ENCODE measurements around the gene CCDC82.

The CCDC82 gene

DNA sequence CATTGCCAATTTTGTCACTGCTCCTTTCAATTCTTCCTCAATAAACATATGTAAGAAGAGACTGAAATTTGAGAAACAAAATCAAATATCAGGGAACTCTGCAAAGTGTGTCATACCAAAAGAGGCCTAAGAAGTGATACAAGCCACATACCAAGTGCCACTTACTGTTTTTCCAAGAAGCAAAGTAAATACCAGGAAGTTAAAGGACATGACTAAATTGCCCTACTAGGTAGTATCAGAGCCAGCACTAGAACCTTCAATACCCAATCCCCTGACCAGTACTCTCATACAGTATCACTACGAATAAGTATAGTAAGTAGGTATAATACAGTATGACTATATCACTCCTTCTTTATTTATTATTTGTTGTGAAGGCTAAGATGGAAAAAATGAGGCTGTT is 60.3 kb downstream of the CCDC82 start:
- DNase-seq (ENCODE audit: low spot score) = no peak

DNA sequence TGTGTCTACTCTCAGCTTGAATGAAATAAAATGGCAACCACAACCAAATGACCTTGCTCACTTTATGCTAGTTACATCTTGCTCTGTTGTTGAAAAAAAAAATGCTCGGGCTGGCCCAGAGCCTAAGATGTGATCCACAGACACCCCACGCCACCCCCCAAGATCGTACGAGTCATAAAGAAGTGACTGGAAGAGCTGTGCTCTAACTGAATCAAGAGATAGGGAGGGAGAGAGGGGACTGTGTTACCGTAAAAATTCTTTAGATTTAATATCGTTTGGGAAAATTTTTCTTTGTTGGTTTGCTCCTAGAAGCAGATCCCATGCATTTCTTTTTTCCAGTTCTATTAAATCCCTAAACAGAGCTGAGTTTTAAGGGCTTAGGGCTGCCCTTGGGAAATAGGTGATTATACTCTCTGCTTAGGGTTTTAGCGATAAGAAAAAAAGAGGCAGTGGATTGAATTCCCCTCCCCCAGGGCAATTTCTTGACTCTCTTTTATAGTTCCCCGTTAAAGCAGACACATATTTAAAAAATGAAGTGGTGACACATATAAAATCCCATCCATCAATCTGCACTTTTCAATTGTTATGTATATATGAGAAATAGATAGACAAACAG is 61.2 kb downstream of the CCDC82 start:
- DNase-seq (ENCODE audit: low spot score) = no peak

DNA sequence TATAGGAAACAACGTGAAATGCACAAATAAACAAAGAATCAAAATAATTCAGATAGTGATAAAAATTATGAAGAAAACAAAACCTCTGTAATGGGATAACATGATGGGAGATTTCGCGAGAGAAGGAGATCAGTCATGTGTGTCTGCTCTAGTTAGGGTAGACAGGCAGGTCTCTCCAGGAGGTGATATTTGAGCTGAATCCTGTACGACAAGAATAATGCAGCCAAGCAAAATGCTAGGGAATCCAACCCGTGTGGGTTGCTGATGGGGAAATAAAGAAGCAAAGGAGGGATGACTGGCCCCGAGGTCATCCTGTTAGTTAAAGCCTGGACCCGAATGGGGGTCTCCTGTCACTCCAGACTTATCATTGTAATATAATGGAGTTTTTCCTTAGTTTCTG is 62.8 kb downstream of the CCDC82 start:
- no peak for DNase-seq (ENCODE audit: low spot score)

DNA sequence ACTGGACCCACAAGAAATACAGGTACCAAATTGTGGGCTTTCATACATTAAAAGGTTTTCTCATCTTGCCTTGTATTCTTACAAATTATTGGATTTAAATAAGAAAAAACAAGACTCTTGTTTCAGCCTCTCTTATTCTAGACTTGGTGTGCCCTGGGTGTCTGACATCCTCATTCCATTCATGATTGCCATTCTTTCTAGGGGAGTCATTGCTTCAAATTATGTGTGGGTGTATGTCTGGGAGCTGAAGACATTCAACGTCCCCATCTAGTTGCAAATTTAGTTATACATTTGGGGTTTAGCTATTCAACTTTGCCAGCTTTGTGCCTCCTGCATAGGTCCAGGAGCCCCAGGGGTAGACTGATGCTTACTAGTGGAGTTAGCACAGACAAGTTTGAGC is 64.8 kb downstream of the CCDC82 start:
- no peak for DNase-seq (ENCODE audit: low spot score)

DNA sequence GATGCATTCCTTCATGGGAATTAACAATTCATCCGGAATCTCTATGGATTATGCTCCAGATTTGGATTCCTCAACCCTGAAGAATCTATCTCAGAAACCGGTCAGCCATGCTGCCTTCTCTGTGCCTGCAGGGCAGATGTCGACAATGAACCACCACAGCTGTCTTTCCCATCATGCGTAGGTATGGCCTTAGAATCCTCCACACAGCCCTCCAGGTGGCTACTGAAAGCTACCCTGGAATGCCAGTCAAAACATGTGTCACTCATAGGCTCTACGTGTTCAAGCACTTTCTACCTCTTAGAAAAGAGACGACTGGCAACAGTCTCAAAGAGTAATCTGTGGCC is 66.1 kb downstream of the CCDC82 start:
- DNase-seq (ENCODE audit: low spot score) = no peak

DNA sequence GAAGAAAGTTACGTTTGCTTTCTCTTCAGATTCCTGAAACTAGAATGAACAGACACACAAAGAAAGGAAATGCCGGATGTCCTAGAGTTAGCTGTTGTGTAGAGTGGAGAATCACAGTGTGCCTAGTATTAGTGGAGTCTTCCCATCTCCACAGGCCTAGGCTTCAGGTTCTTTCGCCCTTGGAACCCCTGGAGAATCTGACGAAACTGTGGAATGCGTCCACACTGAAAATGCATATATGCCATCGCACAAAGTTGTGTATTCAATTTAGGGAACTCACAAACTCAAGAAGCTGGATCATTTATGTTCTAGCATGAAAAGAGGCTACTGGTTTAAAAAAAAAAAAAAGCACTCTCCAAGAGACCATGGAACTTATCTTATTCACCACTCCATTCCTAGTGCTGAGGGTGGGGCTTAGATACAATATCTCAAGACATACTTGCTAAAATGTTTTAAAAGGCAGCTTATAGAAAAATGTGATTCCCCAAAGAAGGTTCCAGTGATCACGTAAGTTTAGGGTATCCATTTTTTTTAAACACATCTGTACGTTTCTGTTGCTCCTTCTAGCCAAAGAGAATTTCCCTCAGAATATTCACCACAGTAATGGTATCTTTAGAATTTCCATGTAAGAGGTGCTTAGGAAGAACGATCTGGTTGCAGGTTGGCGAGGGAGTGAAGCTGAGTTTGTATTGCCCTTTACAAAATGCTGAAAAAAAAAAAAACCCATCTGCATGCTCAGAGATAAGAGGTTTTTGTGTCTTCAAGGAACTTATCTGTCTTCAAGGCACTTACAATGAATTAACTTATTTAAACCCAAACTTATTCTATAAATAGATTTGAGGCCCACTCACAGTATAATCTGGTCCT is 66.7 kb downstream of the CCDC82 start:
- DNase-seq (ENCODE audit: low spot score) = peak; percentile 13

DNA sequence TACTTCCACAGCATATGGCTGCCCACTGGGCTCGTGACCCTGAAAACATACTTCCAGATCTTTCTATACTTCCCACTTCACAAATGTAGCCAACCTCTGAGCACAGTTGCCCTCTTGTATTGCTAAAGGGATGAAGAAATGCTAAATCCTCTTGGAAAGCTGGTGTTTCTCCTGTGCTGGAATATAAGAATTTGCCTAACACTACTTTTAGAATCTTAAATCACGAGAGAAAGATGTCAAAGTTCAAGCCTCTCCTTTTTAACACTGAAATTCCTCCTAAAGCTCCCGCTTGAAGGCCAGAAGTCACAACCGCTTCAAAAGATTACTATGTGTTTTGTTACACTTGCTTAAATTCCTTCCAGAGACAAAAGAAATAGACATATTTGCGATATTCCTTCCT is 68.6 kb downstream of the CCDC82 start:
- no peak for DNase-seq (ENCODE audit: low spot score)

DNA sequence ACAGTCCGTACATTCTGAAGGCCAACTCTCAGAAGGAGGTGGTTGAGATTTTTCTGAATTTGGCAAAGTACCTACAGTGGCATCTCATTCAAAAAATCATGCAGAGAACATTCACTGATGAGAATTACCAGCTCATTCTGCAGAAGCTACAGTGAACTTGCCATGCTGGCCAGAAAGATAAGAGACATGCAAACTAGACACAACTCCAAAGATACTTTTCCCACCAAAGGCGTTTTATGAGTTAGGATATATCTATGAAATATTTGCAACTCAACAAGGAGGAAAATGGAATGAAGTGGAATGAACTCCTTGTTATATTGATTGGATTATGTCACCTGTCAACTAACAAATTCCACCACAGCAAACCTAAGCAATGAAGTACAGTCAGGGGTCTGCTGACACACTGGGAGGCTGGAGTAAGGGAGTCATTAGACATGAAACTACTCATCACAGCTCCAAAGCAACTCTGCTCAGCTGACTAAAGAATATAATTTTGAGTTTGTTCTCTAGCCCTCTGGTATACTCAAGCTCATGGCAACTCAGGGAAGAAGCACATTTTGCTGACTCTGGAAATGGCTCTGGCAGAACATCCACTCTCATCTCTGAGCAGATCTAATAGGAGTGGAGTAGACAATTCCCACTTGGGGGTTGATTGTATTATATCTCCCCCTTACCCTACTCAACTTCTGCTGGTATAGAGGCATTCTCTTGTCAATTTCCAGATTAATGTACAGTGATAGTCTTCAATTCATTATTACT is 69.6 kb downstream of the CCDC82 start:
- no peak for DNase-seq (ENCODE audit: low spot score)

DNA sequence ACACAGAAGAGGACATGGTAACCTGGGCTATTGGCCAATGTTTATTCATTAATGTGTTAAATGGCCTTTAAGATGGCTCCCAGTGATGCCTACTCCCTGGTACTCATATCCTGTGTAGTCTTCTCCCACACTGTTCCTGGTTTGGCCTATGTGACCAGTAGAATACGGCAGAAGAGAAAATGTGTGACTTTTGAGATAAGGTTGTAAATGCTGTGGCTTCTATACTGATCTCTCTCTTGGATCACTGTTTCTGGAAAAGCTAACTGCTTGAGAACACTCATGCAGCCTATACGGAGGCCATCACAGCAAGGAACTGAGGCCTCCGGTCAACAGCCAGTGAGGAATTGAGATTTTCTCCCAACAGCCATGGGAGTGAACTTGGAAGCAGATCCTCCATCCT is 70.9 kb downstream of the CCDC82 start:
- no peak for DNase-seq (ENCODE audit: low spot score)

DNA sequence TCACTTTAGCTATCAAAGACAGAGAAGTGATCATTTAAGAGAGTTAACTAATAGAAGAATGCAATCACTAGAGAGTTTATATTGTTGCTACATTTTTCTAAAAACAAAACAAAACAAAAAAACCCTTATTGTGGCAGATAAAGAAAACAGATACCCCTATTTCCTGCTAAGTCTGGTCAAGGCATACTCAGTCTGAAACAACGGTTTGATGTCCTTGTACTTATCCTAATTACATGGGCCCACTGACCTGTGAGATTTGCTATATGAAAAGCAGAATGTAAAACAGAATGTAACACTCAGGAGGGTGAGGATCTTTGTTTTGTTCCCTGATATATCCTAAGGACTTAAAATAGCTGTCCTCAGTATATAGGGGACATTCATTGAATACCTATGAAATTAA is 71.3 kb downstream of the CCDC82 start:
- DNase-seq (ENCODE audit: low spot score) = no peak

DNA sequence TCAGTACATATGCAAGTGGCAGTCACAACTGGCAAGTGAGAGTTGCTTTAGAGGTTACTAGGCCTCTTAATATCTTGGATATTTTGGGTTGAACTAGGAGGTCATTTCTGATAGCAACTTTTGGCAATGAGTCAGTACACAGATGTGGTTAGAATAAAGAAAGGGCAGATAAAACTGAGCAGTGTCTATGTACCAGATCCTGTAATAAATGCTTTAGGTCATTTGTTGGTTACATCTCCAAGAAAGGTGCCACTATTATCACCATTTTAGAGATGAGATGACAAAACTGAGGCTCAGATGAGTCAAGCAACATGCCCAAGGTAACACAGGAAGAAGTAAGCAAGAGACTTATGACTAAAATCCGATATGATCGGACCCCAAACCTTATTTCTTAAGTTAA is 71.7 kb downstream of the CCDC82 start:
- no peak for DNase-seq (ENCODE audit: low spot score)

DNA sequence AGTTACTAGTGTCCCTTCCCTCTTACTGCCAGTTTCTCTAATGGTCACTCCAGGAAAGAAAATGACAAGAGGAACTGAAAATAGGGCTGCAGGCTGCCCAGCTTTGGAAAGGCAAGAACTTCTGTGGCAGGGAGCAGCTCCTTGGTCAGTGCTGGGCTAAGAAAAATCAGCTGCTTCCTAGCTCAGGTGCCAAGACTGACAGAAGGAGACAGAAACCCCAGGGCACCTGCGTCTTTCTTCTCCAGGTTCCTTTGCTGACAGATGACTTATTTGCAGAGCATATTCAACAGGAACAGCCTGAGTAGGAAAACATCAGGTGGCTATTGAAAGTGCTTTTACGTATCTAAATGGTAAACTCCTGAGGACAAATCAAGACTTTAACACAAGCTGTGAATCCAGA is 72.1 kb downstream of the CCDC82 start:
- DNase-seq (ENCODE audit: low spot score) = no peak

DNA sequence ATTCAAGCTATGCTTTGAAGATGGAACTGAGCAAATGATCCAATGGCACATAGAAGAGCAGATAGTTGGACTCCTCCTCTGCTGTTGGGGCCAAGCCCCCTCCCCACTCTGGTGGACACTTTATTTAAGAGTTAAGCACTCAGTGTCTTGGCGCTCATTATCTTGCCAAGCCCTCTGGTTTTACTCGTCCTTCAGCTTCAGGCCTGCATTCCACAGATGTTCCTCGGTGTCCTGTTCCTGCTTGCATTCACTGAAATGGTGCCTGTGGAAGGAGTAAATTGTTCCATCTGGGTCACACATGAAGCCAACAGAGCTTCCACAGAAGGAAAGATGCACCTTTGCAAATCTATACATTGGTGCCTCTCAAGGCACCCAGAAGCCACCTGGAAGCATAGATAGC is 72.8 kb downstream of the CCDC82 start:
- DNase-seq (ENCODE audit: low spot score) = no peak

DNA sequence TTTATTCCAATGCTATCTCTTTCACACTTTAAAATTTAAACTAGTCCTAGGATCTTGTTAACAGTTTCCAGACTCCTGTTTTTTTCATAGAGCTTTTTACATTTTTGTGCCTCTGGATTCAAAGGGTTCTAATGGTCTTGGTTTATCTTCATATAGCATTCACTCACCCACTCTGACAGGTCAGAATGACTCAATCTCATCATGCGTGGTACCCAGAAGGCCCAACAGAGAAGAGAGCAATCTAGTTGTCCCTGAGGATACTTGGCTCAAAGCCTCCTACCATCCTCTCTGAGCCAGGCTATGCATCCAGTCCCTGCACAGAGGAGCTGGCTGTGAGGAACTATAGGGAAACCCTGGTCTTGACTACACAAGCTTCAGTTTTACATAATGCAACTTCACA is 74.2 kb downstream of the CCDC82 start:
- DNase-seq (ENCODE audit: low spot score) = no peak

DNA sequence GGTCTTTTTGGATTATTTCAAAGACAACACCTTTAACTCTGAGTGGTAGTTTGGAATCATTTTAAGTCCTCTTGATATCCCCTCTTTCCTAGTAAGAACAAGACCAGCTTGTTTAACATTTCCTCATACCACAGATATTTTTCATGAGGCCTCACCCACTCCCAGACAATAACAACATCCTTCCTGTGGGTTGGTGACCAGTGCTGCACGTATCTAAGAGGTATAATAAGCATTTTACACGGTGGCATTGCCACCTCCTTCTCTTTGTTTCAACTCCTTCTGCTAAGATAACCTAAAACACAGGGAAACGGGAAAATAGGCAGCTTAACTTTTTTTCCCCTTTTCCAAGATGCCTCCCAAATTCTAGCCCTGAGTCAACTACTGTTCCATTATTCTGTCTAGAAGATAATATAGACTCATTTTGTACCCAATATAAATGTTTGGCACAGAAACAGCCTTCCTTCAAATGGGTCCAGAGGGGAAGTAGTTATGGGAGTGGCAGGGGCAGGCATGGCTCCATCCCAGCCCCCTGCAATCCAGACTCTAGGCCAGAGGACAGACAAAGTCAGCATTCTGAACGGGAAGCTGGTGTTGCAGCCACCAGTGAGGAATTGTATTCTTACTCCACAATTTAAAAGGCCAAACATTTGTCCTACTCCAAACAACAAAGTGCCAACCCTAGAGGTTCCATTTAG is 75.2 kb downstream of the CCDC82 start:
- no peak for DNase-seq (ENCODE audit: low spot score)

DNA sequence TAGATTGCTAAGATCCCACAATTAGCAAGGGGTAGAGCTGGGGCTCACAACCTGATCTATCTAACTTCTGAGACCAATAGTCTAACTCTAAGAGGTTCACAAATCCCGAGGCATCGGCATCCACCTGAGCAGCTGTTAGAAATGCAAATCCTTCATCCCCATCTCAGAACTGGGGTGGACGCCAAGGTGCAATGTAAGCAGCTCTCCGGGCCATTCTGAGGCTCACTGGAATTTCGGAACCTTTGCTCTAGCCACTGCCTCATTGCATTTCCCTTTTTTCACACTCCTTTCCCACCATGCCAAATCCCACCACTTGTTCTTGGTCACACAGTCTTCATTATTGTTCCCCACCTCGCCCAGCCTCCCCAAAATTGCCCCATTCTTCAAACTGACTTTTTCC is 76.5 kb downstream of the CCDC82 start:
- DNase-seq (ENCODE audit: low spot score) = no peak

DNA sequence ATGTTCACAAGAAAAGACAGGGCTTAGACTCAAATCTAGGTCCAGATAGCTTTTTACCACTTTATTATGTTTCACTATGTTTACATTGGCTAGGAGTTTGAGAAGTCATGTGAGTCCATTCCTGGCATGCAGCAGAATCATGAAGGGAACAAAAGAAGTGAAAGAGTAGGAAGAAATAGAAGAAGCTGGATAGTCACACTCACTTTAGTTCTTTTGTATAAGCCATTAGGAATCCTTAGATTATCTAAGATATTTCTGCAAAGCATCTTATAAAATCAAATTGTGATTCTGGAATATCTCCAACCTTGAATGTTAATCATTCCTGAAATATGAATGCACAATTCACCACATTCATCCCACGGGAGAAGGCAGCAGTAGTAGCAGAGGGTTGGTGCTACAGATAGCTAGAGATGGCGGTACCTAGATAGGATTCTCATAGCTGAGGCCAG is 78.6 kb downstream of the CCDC82 start:
- DNase-seq (ENCODE audit: low spot score) = no peak

DNA sequence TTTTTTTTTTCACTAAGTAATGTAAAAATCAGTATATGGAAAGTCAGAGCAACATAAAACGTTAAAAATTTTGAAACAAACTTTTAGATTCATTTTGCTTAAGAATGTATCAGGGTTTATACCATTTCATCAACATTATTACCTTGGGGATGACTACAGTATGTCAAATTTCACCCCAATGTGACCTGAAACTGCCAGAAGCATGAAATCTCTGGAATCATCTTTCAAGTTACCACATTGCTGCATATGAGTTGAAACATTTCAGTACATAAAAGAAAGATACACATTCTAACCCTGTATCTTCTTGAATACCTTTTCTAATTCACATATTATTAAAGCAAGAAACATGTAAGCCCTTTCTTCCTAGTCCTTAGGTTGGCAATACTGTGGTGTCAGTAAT is 79.5 kb downstream of the CCDC82 start:
- no peak for DNase-seq (ENCODE audit: low spot score)

DNA sequence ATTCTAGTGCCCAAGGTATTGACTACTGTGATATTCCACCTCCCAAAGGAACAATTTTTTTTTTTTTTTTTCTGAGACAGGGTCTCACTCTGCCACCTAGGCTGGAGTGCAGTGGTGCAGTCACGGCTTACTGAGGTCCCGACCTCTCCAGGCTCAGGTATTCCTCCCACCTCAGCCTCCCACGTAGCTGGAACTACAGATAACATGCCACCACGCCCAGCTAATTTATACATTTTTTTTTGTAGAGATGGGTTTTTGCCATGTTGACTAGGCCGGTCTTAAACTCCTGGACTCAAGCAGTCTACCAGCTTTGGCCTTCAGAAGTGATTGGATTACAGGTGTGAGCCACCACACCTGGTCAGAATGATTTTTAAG is 80.1 kb downstream of the CCDC82 start:
- no peak for DNase-seq (ENCODE audit: low spot score)

DNA sequence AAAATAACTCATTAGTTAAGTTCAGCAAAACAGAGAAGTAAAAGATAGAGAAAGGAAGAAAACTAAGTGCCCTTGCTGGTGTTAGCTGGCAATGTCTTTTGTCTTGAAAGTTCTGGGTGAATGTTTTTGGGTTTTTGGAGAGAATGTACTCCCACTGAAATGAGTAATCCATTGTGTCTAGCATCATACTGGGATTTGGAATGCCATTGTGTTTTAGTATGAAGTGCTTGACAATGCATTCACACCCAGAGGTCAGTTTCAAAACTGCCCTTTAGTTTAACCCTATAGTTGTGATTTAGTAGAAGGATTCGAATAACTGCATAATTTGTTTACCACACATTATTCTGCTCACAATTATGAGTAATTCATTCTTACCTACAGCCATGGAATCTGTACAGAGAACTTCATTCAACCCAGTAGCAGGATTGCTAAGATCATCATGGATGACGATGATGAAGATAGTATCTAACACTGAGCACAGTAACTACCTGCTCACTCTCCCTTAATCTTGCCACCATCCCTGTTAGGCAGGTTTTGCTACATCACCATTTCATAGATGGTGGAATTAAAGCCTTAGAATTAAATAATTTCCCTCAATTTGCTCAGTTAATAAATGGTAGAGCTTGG is 80.6 kb downstream of the CCDC82 start:
- no peak for DNase-seq (ENCODE audit: low spot score)

DNA sequence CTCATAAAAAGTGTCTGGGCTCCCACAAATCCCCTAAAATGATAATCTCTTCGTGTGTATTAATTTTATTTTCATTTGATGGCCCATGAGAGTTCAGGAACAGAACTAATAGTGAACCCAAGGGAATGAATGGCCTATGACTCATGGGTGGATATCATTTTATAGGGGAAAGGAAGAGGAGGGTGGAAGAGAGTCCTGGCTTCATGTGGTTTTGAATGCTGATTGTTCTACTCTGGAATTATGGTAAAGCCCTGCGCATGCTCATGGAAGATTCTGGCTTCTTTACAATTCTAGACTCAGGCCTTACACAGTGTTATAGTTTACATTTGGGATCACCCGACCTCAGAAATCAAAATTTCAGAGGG is 82.0 kb downstream of the CCDC82 start:
- DNase-seq (ENCODE audit: low spot score) = no peak

All from hematopoietic multipotent progenitor cell treated with erythropoietin and hydrocortisone succinate and interleukin-3 and kit ligand, for 15 days (in vitro differentiated cells).